H9 (cell line): ENCODE measurements around the gene ARAF. TPM values are rescaled to one million over a fixed set of nuclear protein-coding genes. Genes with fewer than 3 reads are reported as not detected.

Source experiments
- DNase-seq: peaks from one replicate; pipeline ENCODE4 v3.0.0-alpha.2; 2017
- H2AFZ ChIP-seq: one replicate; pipeline ENCODE4 v1.6.1; 2013; ENCODE audit warnings: mild to moderate bottlenecking, low read length, control low read depth, moderate library complexity
- H2AK5ac ChIP-seq: 2 replicates; pipeline ENCODE4 v1.6.1; 2013; ENCODE audit warnings: low read length, control low read depth, mixed read lengths; ENCODE audit not compliant: insufficient read length
- H2BK120ac ChIP-seq: one replicate; pipeline ENCODE4 v1.6.1; 2013; ENCODE audit warnings: low read depth, mild to moderate bottlenecking, low read length, control low read depth, inconsistent platforms; ENCODE audit not compliant: poor library complexity, severe bottlenecking
- H2BK12ac ChIP-seq: 2 replicates; pipeline ENCODE4 v1.6.1; 2013; ENCODE audit warnings: low read length, control low read depth, mixed read lengths, low read depth; ENCODE audit not compliant: insufficient read length
- H2BK15ac ChIP-seq: 2 replicates; pipeline ENCODE4 v1.6.1; 2013; ENCODE audit warnings: low read depth, low read length, control low read depth
- H2BK20ac ChIP-seq: one replicate; pipeline ENCODE4 v1.6.1; 2013; ENCODE audit warnings: low read depth, mild to moderate bottlenecking, low read length, control low read depth, inconsistent platforms; ENCODE audit not compliant: poor library complexity, severe bottlenecking
- H2BK5ac ChIP-seq: 2 replicates; pipeline ENCODE4 v1.6.1; 2013; ENCODE audit warnings: low read length, control low read depth, mixed read lengths; ENCODE audit not compliant: insufficient read length
- H3K14ac ChIP-seq: 2 replicates; pipeline ENCODE4 v1.6.1; 2013; ENCODE audit warnings: low read length, control low read depth; ENCODE audit not compliant: insufficient read depth
- H3K18ac ChIP-seq: 2 replicates; pipeline ENCODE4 v1.6.1; 2013; ENCODE audit warnings: low read depth, mild to moderate bottlenecking, mixed read lengths, low read length, control low read depth; ENCODE audit not compliant: insufficient read length
- H3K23ac ChIP-seq: 2 replicates; pipeline ENCODE4 v1.6.1; 2013; ENCODE audit warnings: low read length, control low read depth, mixed read lengths, low read depth; ENCODE audit not compliant: insufficient read length
- H3K23me2 ChIP-seq: 2 replicates; pipeline ENCODE4 v1.6.1; 2013; ENCODE audit warnings: low read depth, mild to moderate bottlenecking, mixed read lengths, low read length, control low read depth; ENCODE audit not compliant: insufficient read length, poor library complexity, severe bottlenecking
- H3K27ac ChIP-seq: 2 replicates; pipeline ENCODE4 v1.5.1; 2013; ENCODE audit warnings: low read length, control low read depth, mixed read lengths, low read depth; ENCODE audit not compliant: insufficient read length
- H3K27me3 ChIP-seq: 2 replicates; pipeline ENCODE4 v1.6.1; 2013; ENCODE audit warnings: low read length, control low read depth, inconsistent platforms; ENCODE audit not compliant: insufficient read depth
- H3K4ac ChIP-seq: 2 replicates; pipeline ENCODE4 v1.6.1; 2013; ENCODE audit warnings: low read depth, mild to moderate bottlenecking, control low read depth, inconsistent platforms, low read length, moderate library complexity
- H3K4me1 ChIP-seq: 2 replicates; pipeline ENCODE4 v1.6.1; 2013; ENCODE audit warnings: low read length, control low read depth, inconsistent platforms; ENCODE audit not compliant: insufficient read depth
- H3K4me2 ChIP-seq: 2 replicates; pipeline ENCODE4 v1.6.1; 2013; ENCODE audit warnings: low read length, control low read depth, mixed read lengths; ENCODE audit not compliant: insufficient read length, insufficient read depth
- H3K56ac ChIP-seq: 2 replicates; pipeline ENCODE4 v1.6.1; 2013; ENCODE audit warnings: low read depth, mild to moderate bottlenecking, mixed read lengths, low read length, control low read depth; ENCODE audit not compliant: insufficient read length
- H3K79me1 ChIP-seq: 2 replicates; pipeline ENCODE4 v1.6.1; 2013; ENCODE audit warnings: low read depth, mild to moderate bottlenecking, moderate library complexity, low read length, control low read depth, inconsistent platforms; ENCODE audit not compliant: insufficient read depth, poor library complexity, severe bottlenecking
- H3K79me2 ChIP-seq: 2 replicates; pipeline ENCODE4 v1.6.1; 2013; ENCODE audit warnings: low read length, control low read depth, inconsistent platforms; ENCODE audit not compliant: insufficient read depth
- H3K9ac ChIP-seq: 2 replicates; pipeline ENCODE4 v1.6.1; 2013; ENCODE audit warnings: low read length, control low read depth, mixed read lengths; ENCODE audit not compliant: insufficient read length; ENCODE audit errors: extremely low read depth
- H3K9me3 ChIP-seq: one replicate; pipeline ENCODE4 v1.6.1; 2013; ENCODE audit warnings: low read depth, low read length, inconsistent platforms; ENCODE audit not compliant: control insufficient read depth
- H3T11ph ChIP-seq: one replicate; pipeline ENCODE4 v1.6.1; 2013; ENCODE audit warnings: mild to moderate bottlenecking, low read length, control low read depth, inconsistent platforms
- H4K20me1 ChIP-seq: one replicate; pipeline ENCODE4 v1.6.1; 2013; ENCODE audit not compliant: control insufficient read depth, insufficient read length, insufficient read depth
- H4K5ac ChIP-seq: 2 replicates; pipeline ENCODE4 v1.6.1; 2013; ENCODE audit warnings: low read depth, mild to moderate bottlenecking, mixed read lengths, low read length, control low read depth; ENCODE audit not compliant: insufficient read length
- H4K8ac ChIP-seq: replicated peaks from 2 replicates; pipeline ENCODE4 v1.6.1; 2013; ENCODE audit warnings: low read length, control low read depth, mixed read lengths, low read depth; ENCODE audit not compliant: insufficient read length
- H4K91ac ChIP-seq: 2 replicates; pipeline ENCODE4 v1.6.1; 2013; ENCODE audit warnings: low read depth, mild to moderate bottlenecking, moderate library complexity, mixed read lengths, low read length, control low read depth; ENCODE audit not compliant: insufficient read length
- H3K27ac Mint-ChIP-seq, 3 experiments: 2 replicates in 2 of 3; 3 replicates in 1 of 3; pipeline ENCODE4 v1.8.0; 2020 to 2021; ENCODE audit warnings: mixed read lengths in 3 of 3, mild to moderate bottlenecking in 1 of 3, moderate library complexity in 1 of 3
- H3K27me3 Mint-ChIP-seq: 2 replicates; pipeline ENCODE4 v1.8.0; 2021; ENCODE audit warnings: low read depth, mild to moderate bottlenecking, moderate library complexity, mixed read lengths
- H3K36me3 Mint-ChIP-seq, 3 experiments: 2 replicates in 2 of 3; 3 replicates in 1 of 3; pipeline ENCODE4 v1.8.0; 2020 to 2021; ENCODE audit warnings: low read depth in 3 of 3, mixed read lengths in 3 of 3; ENCODE audit not compliant: insufficient read depth in 1 of 3
- H3K4me1 Mint-ChIP-seq, 2 experiments: 2 replicates each; pipeline ENCODE4 v1.8.0; 2020; ENCODE audit warnings: mixed read lengths in 2 of 2
- H3K4me3 Mint-ChIP-seq, 2 experiments: 2 replicates in 1 of 2; 3 replicates in 1 of 2; pipeline ENCODE4 v1.8.0; 2020 to 2021; ENCODE audit warnings: mild to moderate bottlenecking in 2 of 2, mixed read lengths in 2 of 2, moderate library complexity in 1 of 2
- H3K9me3 Mint-ChIP-seq, 2 experiments: 2 replicates in 1 of 2; 3 replicates in 1 of 2; pipeline ENCODE4 v1.8.0; 2020; ENCODE audit warnings: mild to moderate bottlenecking in 2 of 2, mixed read lengths in 2 of 2, moderate library complexity in 1 of 2
- CTCF ChIP-seq: fragments of 200-600 bp; sonication (generic); conservative IDR thresholded peaks from 3 replicates; pipeline ENCODE4 v1.8.0; 2021; ENCODE audit warnings: antibody characterized with exemption, mild to moderate bottlenecking
- WGBS: extraction: QIAGEN DNeasy Blood & Tissue Kit; methylation state at CpG from one replicate; pipeline ENCODE4 v1.1.7; 2013; ENCODE audit warnings: missing lambda C conversion rate, low lambda C conversion rate, mixed read lengths; ENCODE audit not compliant: insufficient read length; ENCODE audit errors: extremely low coverage; 5-methylcytosine and 5-hydroxymethylcytosine counted together
- total RNA-seq: library from RNA; stranded (reverse); gene quantifications from 2 replicates; pipeline ENCODE4 v1.2.1, GENCODE V29; 2021

The ARAF gene
- total RNA-seq, 1 experiment from 2014 or later, result 48.1 TPM

- peaks cover 70 to 85% of the 10 kb centered on the region in 2 experiments for H3K9me3 Mint-ChIP-seq
- no peaks in the 10 kb centered on the region for H3K27me3 ChIP-seq
- H2AK5ac ChIP-seq, result no peak overlapping the region
- TF ChIP-seq CTCF, result no peak
- H3K27ac ChIP-seq, result no peak overlapping the region
- no peak overlapping the region for H3K56ac ChIP-seq
- no peak overlapping the region for H3K14ac ChIP-seq
- no peak overlapping the region for H3K9ac ChIP-seq
- no peak overlapping the region for H2BK20ac ChIP-seq
- H2BK15ac ChIP-seq, result no peak overlapping the region
- no peak overlapping the region for H2BK5ac ChIP-seq
- no CpG with 5 or more reads among the region's 8 CpGs for WGBS
- no peak overlapping the region for H3K4ac ChIP-seq
- H3K36me3 Mint-ChIP-seq, result peaks cover 34 to 56% (median 54%) of the 10 kb centered on the region in 3 experiments
- H2BK12ac ChIP-seq, result no peak overlapping the region
- no peak overlapping the region for H3K27ac Mint-ChIP-seq
- no peaks in the 10 kb centered on the region for H3K4me1 ChIP-seq
- H3K27me3 Mint-ChIP-seq, result no peaks in the 10 kb centered on the region
- no peak overlapping the region for H3K18ac ChIP-seq
- H4K8ac ChIP-seq, result no peak overlapping the region
- H3K4me1 Mint-ChIP-seq, result peaks cover 10 to 17% of the 10 kb centered on the region in 2 experiments
- H4K91ac ChIP-seq, result no peak overlapping the region
- H3T11ph ChIP-seq, result no peak overlapping the region
- H3K23me2 ChIP-seq, result no peaks in the 10 kb centered on the region
- H3K9me3 ChIP-seq, result peaks cover 25% of the 10 kb centered on the region
- no peak for DNase-seq
- no peak overlapping the region for H2BK120ac ChIP-seq
- H3K23ac ChIP-seq, result no peak overlapping the region
- no peaks in the 10 kb centered on the region for H3K79me1 ChIP-seq
- no peaks in the 10 kb centered on the region for H4K20me1 ChIP-seq
- H3K4me3 Mint-ChIP-seq, result no peak overlapping the region
- H3K79me2 ChIP-seq, result no peaks in the 10 kb centered on the region
- H2AFZ ChIP-seq, result no peak overlapping the region
- H4K5ac ChIP-seq, result no peak overlapping the region
- no peak overlapping the region for H3K4me2 ChIP-seq
These were observed 2.9 kb downstream of the ARAF start for GRCh38 chrX:47563801-47564315.
